Endothelial cell of umbilical vein (primary cell): ENCODE measurements around the gene DENND1A.

Source experiments
- EZH2 ChIP-seq: IDR thresholded peaks from 2 replicates; pipeline ENCODE4 v1.6.1; 2012; ENCODE audit warnings: borderline replicate concordance, low read depth, mild to moderate bottlenecking, moderate library complexity, low read length, inconsistent platforms; ENCODE audit not compliant: severe bottlenecking
- FOS ChIP-seq: IDR thresholded peaks from 2 replicates; pipeline ENCODE4 v1.6.1; 2011; ENCODE audit warnings: mild to moderate bottlenecking, low read length, moderate library complexity, borderline replicate concordance; ENCODE audit not compliant: insufficient read depth
- GATA2 ChIP-seq: IDR thresholded peaks from 2 replicates; pipeline ENCODE4 v1.7.0; 2011; ENCODE audit warnings: low read depth, mild to moderate bottlenecking, moderate library complexity, mixed read lengths, low read length; ENCODE audit not compliant: insufficient read length, insufficient read depth
- JUN ChIP-seq: IDR thresholded peaks from 2 replicates; pipeline ENCODE4 v1.6.1; 2011; ENCODE audit warnings: borderline replicate concordance, low read depth; ENCODE audit not compliant: insufficient read length, insufficient read depth
- MYC ChIP-seq: IDR thresholded peaks from one replicate; pipeline ENCODE4 v1.6.1; 2011; ENCODE audit warnings: mild to moderate bottlenecking, low read depth, low read length
- POLR2A ChIP-seq: IDR thresholded peaks from 2 replicates; pipeline ENCODE4 v1.6.1; 2012; ENCODE audit warnings: low read depth, mild to moderate bottlenecking, control low read depth, low read length
- POLR2AphosphoS5 ChIP-seq: IDR thresholded peaks from 2 replicates; pipeline ENCODE4 v1.6.1; 2012; ENCODE audit warnings: low read depth, mild to moderate bottlenecking, control low read depth, low read length, moderate library complexity; ENCODE audit not compliant: insufficient read depth
- TF ChIP-seq, protein P1 (sequence below), 2 donors: IDR thresholded peaks; 1 replicate in 1 of 2; 2 replicates in 1 of 2; pipeline ENCODE4 v1.5.1; 2011; ENCODE audit warnings: low read length in 2 of 2, mild to moderate bottlenecking in 2 of 2, moderate library complexity in 2 of 2, control low read depth in 1 of 2, inconsistent platforms in 1 of 2, low read depth in 1 of 2; ENCODE audit not compliant: insufficient read depth in 1 of 2; ENCODE audit errors: extremely low read depth in 1 of 2
- TF ChIP-seq, protein P2 (sequence below): IDR thresholded peaks from 2 replicates; pipeline ENCODE4 v1.6.1; 2011; ENCODE audit not compliant: insufficient read depth, insufficient read length

DNA sequence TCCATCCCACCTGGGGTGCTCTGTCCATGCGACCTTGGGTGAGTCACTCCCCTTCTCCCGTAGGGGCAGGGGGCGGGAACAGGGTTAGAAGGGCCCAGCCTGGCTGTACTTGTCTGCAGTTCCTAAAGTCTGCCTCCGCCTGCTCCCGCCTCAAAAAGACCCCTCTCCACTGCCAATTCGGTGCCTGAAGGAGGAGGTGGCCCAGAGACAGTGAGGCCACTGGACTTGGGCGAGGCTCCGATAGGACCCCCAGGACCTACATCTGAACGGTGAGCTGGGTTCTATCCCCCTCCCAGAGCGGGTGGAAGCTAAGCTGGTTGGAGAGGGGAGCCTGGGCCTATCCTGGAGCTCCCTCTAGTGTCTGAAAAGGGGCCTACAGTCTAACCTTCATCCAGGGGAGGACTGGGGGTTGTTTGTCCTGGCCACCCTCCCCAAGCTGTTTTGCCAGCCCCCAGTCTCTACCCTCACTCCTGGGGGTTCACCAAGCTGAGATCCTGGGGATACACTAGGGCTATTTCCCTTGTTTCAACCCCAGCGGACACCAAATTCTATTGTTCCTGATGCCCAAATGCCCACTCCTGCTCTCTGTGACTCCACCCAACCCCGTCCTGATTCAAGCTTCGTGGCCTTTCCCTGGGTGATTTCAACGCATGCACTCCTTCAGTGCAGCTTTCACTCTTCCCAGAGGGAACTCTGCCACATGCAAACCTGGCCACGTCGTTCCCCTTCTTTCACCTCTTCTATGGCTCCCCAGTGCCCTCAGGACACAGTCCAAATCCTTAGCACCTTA, 580.0 kb downstream of the DENND1A start:
- TF ChIP-seq EZH2, result no peak
- TF ChIP-seq, protein P1, sequence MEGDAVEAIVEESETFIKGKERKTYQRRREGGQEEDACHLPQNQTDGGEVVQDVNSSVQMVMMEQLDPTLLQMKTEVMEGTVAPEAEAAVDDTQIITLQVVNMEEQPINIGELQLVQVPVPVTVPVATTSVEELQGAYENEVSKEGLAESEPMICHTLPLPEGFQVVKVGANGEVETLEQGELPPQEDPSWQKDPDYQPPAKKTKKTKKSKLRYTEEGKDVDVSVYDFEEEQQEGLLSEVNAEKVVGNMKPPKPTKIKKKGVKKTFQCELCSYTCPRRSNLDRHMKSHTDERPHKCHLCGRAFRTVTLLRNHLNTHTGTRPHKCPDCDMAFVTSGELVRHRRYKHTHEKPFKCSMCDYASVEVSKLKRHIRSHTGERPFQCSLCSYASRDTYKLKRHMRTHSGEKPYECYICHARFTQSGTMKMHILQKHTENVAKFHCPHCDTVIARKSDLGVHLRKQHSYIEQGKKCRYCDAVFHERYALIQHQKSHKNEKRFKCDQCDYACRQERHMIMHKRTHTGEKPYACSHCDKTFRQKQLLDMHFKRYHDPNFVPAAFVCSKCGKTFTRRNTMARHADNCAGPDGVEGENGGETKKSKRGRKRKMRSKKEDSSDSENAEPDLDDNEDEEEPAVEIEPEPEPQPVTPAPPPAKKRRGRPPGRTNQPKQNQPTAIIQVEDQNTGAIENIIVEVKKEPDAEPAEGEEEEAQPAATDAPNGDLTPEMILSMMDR (IDR thresholded peaks at IDR 0.05; ENCODE audit: extremely low read depth in 1 of 2, insufficient read depth in 1 of 2, low read depth in 1 of 2, low read length in 2 of 2), result peak; percentile 84 to 95
- TF ChIP-seq POLR2A, result no peak
- no peak for TF ChIP-seq JUN
- TF ChIP-seq, protein P2, sequence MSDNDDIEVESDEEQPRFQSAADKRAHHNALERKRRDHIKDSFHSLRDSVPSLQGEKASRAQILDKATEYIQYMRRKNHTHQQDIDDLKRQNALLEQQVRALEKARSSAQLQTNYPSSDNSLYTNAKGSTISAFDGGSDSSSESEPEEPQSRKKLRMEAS, result no peak
- no peak for TF ChIP-seq GATA2
- TF ChIP-seq MYC, result no peak
- TF ChIP-seq FOS, result no peak
- no peak for TF ChIP-seq POLR2AphosphoS5
